ENCODE data around the gene ULK2. TPM values are rescaled to one million over a fixed set of nuclear protein-coding genes. Genes with fewer than 3 reads are reported as not detected.
"Not testable (repeated sequence)": the region's sequence is repeated elsewhere in the genome, so short reads cannot be mapped to it uniquely, and the experiment has no call there.

Gene ULK2
- total RNA-seq, 1 donor from 2014 or later = 25.7 TPM

DNA sequence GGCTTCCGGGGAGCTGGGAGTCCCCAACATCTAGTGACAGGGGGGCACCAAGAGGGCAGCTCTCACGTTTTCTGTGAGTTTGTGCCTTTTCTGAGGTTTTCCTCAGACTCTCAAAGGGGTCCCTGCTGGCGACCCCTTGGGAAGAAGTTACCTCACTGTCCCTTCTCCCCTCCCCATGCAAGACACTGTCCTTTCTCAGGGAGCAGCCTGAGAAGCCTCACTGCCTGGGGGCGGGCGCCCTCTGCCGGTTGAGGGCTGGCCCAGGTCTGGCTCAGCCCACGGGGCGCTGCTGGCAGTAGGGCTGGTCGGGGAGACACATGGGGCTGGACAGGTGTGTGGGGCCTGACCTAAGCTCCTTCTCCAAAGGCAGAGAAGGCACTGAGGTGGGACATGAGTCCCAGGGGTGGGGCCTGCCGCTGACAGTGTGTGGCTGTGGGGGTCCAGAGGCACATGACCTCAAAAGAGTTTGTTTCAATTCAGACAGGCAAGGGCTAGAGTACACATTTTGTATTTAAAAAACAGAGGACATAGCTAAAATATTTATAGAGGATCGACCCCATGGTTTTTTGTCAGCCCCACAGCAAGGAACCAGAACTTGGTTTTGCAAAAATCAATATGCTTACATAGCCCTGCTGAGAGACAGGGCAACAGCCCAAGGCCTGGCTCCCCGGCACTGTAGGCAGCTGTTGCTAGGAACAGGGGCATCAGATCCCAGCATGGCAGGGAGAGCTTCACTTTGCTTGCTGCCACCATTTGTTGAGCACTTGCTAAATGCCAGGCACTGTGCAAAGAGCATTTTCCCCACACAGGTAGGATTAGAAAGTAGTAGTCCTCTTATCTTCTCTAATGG is 101.1 kb downstream of the ULK2 start:
- Mint-ChIP-seq H3K36me3 (no peaks in the 10 kb centered on the region), H3K4me3 (no peak overlapping the region)
- TF ChIP-seq CTCF (conservative IDR thresholded peaks at IDR 0.05) = peak; percentile 97

GRCh38 chr17:19766016-19766415 is 101.7 kb downstream of the ULK2 start:
- Mint-ChIP-seq H3K4me1 (ENCODE audit: unreplicated experiment) (no peaks in the 10 kb centered on the region), H3K27ac (no peak overlapping the region), H3K27me3 (peaks cover under 1% of the 10 kb centered on the region), H3K4me3 (no peak overlapping the region), H3K9me3 (no peaks in the 10 kb centered on the region), H3K36me3 (no peaks in the 10 kb centered on the region)
- no peak for TF ChIP-seq CTCF (conservative IDR thresholded peaks at IDR 0.05)
- no peak for DNase-seq (ENCODE audit: extremely low spot score, unreplicated experiment)

More for the DNA sequence above, 101.1 kb downstream of the ULK2 start:
- Mint-ChIP-seq H3K4me1 (ENCODE audit: unreplicated experiment) (no peaks in the 10 kb centered on the region), H3K27me3 (no peaks in the 10 kb centered on the region), H3K9me3 (no peaks in the 10 kb centered on the region), H3K27ac (no peak overlapping the region)
- peak; percentile 83 for DNase-seq (ENCODE audit: extremely low spot score, unreplicated experiment)

DNA sequence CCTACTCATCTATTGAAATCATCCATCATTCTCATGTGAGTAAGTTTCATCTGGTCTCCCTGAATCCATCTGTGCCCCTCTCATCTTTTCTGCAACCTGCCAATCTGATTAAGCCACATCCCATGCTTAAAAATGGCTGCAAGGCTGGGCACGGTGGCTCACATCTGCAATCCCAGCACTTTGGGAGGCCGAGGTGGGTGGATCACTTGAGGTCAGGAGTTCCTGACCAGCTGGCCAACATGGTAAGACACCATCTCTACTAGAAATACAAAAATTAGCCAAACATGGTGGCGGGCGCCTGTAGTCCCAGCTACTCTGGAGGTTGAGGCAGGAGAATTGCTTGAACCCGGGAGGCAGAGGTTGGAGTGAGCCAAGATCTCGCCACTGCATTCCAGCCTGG is 103.7 kb downstream of the ULK2 start:
- H3K36me3 Mint-ChIP-seq; H3K4me1 Mint-ChIP-seq (ENCODE audit: unreplicated experiment); H3K4me3 Mint-ChIP-seq; H3K27ac Mint-ChIP-seq; H3K27me3 Mint-ChIP-seq; DNase-seq (ENCODE audit: extremely low spot score, unreplicated experiment); H3K9me3 Mint-ChIP-seq: not testable (repeated sequence)

DNA sequence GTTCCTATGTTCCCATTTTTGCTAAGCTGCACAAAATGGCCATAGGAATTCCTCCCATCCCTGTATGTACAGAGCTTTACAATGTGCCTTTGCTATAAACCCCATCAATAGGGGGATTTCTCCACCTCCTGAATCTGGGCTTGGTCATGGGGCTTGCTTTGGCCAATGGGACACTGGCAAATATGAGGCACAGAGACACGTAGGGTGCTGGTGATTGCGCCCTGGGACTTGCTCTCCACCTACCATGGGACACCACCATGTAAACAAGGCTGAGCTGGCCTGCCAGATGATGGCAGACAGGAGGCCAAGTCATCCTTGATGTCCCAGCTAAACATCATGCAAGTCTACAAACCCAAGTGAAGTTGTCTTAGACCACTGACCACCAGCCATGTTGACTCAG is 104.3 kb downstream of the ULK2 start:
- Mint-ChIP-seq H3K9me3 (no peaks in the 10 kb centered on the region), H3K27ac (no peak overlapping the region), H3K27me3 (peaks cover 8% of the 10 kb centered on the region), H3K4me1 (ENCODE audit: unreplicated experiment) (no peaks in the 10 kb centered on the region), H3K36me3 (no peaks in the 10 kb centered on the region), H3K4me3 (no peak overlapping the region)
- DNase-seq (ENCODE audit: extremely low spot score, unreplicated experiment) = no peak
- TF ChIP-seq CTCF (conservative IDR thresholded peaks at IDR 0.05) = no peak

- Mint-ChIP-seq H3K27me3 (peaks cover 8% of the 10 kb centered on the region), H3K9me3 (no peaks in the 10 kb centered on the region), H3K36me3 (no peaks in the 10 kb centered on the region), H3K4me1 (ENCODE audit: unreplicated experiment) (no peaks in the 10 kb centered on the region), H3K4me3 (no peak overlapping the region), H3K27ac (no peak overlapping the region)
- DNase-seq (ENCODE audit: extremely low spot score, unreplicated experiment) = peak; percentile 80
- peak; percentile 87 for TF ChIP-seq CTCF (conservative IDR thresholded peaks at IDR 0.05)
These were observed 105.2 kb downstream of the ULK2 start for GRCh38 chr17:19762515-19762961.

DNA sequence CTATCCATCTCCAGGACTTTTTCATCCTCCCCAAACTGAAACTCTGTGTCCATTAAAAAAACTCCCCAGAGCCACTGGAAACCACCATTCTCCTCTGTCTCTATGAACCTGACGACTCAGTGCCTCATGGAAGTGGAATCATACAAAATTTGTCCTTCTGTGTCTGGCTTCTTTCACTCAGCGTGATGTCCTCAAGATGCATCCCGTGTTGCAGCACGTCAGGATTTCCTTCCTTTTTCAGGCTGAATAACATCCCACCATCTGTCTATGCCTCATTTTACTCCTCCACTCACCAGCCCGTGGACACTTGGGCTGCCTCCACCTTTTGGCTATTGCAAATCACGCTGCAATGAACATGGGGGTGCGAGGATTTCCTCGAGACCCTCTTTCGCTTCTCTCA is 107.0 kb downstream of the ULK2 start:
- H3K4me3 Mint-ChIP-seq = no peak overlapping the region
- DNase-seq (ENCODE audit: extremely low spot score, unreplicated experiment) = peak; percentile 29
- H3K27ac Mint-ChIP-seq = no peak overlapping the region
- no peak for TF ChIP-seq CTCF (conservative IDR thresholded peaks at IDR 0.05)
- H3K4me1 Mint-ChIP-seq (ENCODE audit: unreplicated experiment) = no peaks in the 10 kb centered on the region
- H3K9me3 Mint-ChIP-seq = no peaks in the 10 kb centered on the region
- no peaks in the 10 kb centered on the region for H3K36me3 Mint-ChIP-seq
- peaks cover 8% of the 10 kb centered on the region for H3K27me3 Mint-ChIP-seq

Data from type B pancreatic cell (in vitro differentiated cells).